ENCODE results near the gene CCDC136.

DNA sequence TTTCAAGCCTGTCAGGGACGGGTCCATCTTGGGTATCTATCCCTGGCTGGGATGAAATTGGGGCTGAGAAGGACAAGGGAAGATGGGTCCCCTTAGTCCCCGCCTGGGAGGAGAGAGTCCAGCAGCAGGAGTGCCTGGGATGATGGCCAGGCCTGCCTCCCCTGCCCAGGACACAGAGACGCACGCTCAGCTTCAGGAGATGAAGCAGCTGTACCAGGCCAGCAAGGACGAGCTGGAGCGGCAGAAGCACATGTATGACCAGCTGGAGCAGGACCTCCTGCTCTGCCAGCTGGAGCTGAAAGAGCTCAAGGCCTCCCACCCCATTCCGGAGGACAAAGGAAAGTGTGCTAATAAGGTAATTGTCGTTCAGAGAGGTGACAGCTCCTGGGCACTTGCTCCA lies 15.4 kb downstream of the CCDC136 start:
- TF ChIP-seq POLR2A (IDR thresholded peaks at IDR 0.05; ENCODE audit: low read depth) (no peak), EP300 (IDR thresholded peaks at IDR 0.05) (no peak)
- TF ChIP-seq, protein P1, sequence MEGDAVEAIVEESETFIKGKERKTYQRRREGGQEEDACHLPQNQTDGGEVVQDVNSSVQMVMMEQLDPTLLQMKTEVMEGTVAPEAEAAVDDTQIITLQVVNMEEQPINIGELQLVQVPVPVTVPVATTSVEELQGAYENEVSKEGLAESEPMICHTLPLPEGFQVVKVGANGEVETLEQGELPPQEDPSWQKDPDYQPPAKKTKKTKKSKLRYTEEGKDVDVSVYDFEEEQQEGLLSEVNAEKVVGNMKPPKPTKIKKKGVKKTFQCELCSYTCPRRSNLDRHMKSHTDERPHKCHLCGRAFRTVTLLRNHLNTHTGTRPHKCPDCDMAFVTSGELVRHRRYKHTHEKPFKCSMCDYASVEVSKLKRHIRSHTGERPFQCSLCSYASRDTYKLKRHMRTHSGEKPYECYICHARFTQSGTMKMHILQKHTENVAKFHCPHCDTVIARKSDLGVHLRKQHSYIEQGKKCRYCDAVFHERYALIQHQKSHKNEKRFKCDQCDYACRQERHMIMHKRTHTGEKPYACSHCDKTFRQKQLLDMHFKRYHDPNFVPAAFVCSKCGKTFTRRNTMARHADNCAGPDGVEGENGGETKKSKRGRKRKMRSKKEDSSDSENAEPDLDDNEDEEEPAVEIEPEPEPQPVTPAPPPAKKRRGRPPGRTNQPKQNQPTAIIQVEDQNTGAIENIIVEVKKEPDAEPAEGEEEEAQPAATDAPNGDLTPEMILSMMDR (IDR thresholded peaks at IDR 0.05): no peak

Measured in esophagus muscularis mucosa (tissue), 4 donors.